Amygdala (tissue), 56 donors: ENCODE measurements around the gene ABCB6.
A peak's percentile ranks its signal among the peaks of the same experiment; 100 is the strongest.
"Not testable (repeated sequence)": the region's sequence is repeated elsewhere in the genome, so short reads cannot be mapped to it uniquely, and the experiment has no call there.

ENCODE experiments used
- DNase-seq, 56 donors: peaks; one replicate each; lab custom pipeline; 2025; lab: John Stamatoyannopoulos, UW

Gene ABCB6

GRCh38 chr2:219215871-219216534 lies 2.8 kb downstream of the ABCB6 start:
- no peak for DNase-seq

GRCh38 chr2:219214786-219215185 lies 4.0 kb downstream of the ABCB6 start:
- DNase-seq: no peak

GRCh38 chr2:219214141-219214540 lies 4.6 kb downstream of the ABCB6 start:
- no peak for DNase-seq

GRCh38 chr2:219213486-219214071 lies 5.2 kb downstream of the ABCB6 start:
- DNase-seq: no peak

GRCh38 chr2:219213026-219213415 lies 5.7 kb downstream of the ABCB6 start:
- DNase-seq: no peak

- DNase-seq: no peak
Measured at GRCh38 chr2:219210886-219211362, 7.8 kb downstream of the ABCB6 start.

GRCh38 chr2:219210196-219210885 lies 8.4 kb downstream of the ABCB6 start:
- no peak for DNase-seq

GRCh38 chr2:219209236-219210195 lies 9.2 kb downstream of the ABCB6 start:
- DNase-seq: no peak

- DNase-seq: peak in 1 of 56 donors; percentile 38
Measured at GRCh38 chr2:219207884-219208740, 10.6 kb downstream of the ABCB6 start.

GRCh38 chr2:219207134-219207883 lies 11.4 kb downstream of the ABCB6 start:
- DNase-seq: peak in 5 of 56 donors; percentile 22 to 90 (median 57)

- peak; percentile 36 to 97 (median 90) for DNase-seq
Measured at GRCh38 chr2:219206328-219207133, 12.2 kb downstream of the ABCB6 start, which contains the start of gene ZFAND2B. Gene ZFAND2B (plus strand): TSS chr2:219206782. CDS start chr2:219206988, 206 bp downstream.

- DNase-seq: no peak
Measured at GRCh38 chr2:219205981-219206327, 12.8 kb downstream of the ABCB6 start.

GRCh38 chr2:219205165-219205538 lies 13.6 kb downstream of the ABCB6 start:
- no peak for DNase-seq

GRCh38 chr2:219204425-219205164 lies 14.2 kb downstream of the ABCB6 start:
- no peak for DNase-seq

GRCh38 chr2:219201331-219201730 lies 17.4 kb downstream of the ABCB6 start:
- DNase-seq: not testable (repeated sequence)

- DNase-seq: peak in 1 of 56 donors; percentile 30
Measured at GRCh38 chr2:219200502-219201326, 18.0 kb downstream of the ABCB6 start.
